Measurements from ENCODE around the gene FGFBP3.
A peak's percentile ranks its signal among the peaks of the same experiment; 100 is the strongest.
"Not testable (repeated sequence)": the region's sequence is repeated elsewhere in the genome, so short reads cannot be mapped to it uniquely, and the experiment has no call there.

Gene FGFBP3

GRCh38 chr10:91897421-91897820 lies 11.9 kb downstream of the FGFBP3 start:
- no peak for DNase-seq

- no peak for DNase-seq
Measured at GRCh38 chr10:91896212-91896756, 13.0 kb downstream of the FGFBP3 start.

- DNase-seq = not testable (repeated sequence)
Measured at GRCh38 chr10:91894261-91894685, 15.0 kb downstream of the FGFBP3 start.

GRCh38 chr10:91893051-91893450 lies 16.2 kb downstream of the FGFBP3 start:
- DNase-seq = no peak

GRCh38 chr10:91891125-91892001 lies 17.9 kb downstream of the FGFBP3 start:
- no peak for DNase-seq

GRCh38 chr10:91887272-91888076 lies 21.8 kb downstream of the FGFBP3 start:
- DNase-seq = peak; percentile 59

GRCh38 chr10:91886954-91887271 lies 22.4 kb downstream of the FGFBP3 start:
- DNase-seq = no peak

- DNase-seq = no peak
Measured at GRCh38 chr10:91885362-91886079, 23.8 kb downstream of the FGFBP3 start.

- no peak for DNase-seq
Measured at GRCh38 chr10:91884536-91884935, 24.8 kb downstream of the FGFBP3 start.

GRCh38 chr10:91883549-91884444 lies 25.5 kb downstream of the FGFBP3 start:
- DNase-seq = peak; percentile 49

- DNase-seq = no peak
Measured at GRCh38 chr10:91880310-91880709, 29.0 kb downstream of the FGFBP3 start.

- DNase-seq = no peak
Measured at GRCh38 chr10:91879515-91880170, 29.6 kb downstream of the FGFBP3 start.

- no peak for DNase-seq
Measured at GRCh38 chr10:91875779-91876178, 33.5 kb downstream of the FGFBP3 start.

GRCh38 chr10:91875156-91875555 lies 34.1 kb downstream of the FGFBP3 start:
- no peak for DNase-seq

- no peak for DNase-seq
Measured at GRCh38 chr10:91865562-91866081, 43.7 kb downstream of the FGFBP3 start.

- DNase-seq = no peak
Measured at GRCh38 chr10:91864744-91865143, 44.5 kb downstream of the FGFBP3 start.

GRCh38 chr10:91864099-91864498 lies 45.2 kb downstream of the FGFBP3 start:
- DNase-seq = no peak

- DNase-seq = no peak
Measured at GRCh38 chr10:91860885-91861284, 48.4 kb downstream of the FGFBP3 start.

- no peak for DNase-seq
Measured at GRCh38 chr10:91856637-91857036, 52.6 kb downstream of the FGFBP3 start.

All from NCI-H2227 treated with DMSO at 0.1 percent for 48 hours (cell line).